Muscle layer of colon (tissue), 2 donors: ENCODE data around the gene FOXP4.

Experiments
- H3K27ac ChIP-seq: one replicate; pipeline ENCODE4 v1.7.0; 2013; ENCODE audit warnings: low read depth, mild to moderate bottlenecking, low read length, moderate library complexity
- H3K27me3 ChIP-seq, 2 donors: one replicate each; pipeline ENCODE4 v1.7.0; 2013; ENCODE audit warnings: low read length in 2 of 2, mild to moderate bottlenecking in 2 of 2; ENCODE audit not compliant: insufficient read depth in 2 of 2, control insufficient read depth in 1 of 2
- H3K36me3 ChIP-seq: one replicate; pipeline ENCODE4 v1.7.0; 2013; ENCODE audit warnings: mild to moderate bottlenecking, low read length; ENCODE audit not compliant: insufficient read depth
- H3K4me1 ChIP-seq: one replicate; pipeline ENCODE4 v1.7.0; 2013; ENCODE audit warnings: mild to moderate bottlenecking, low read length; ENCODE audit not compliant: insufficient read depth
- H3K4me3 ChIP-seq, 2 donors: one replicate each; pipeline ENCODE4 v1.7.0; 2013; ENCODE audit warnings: low read length in 2 of 2, low read depth in 1 of 2, mild to moderate bottlenecking in 1 of 2, moderate library complexity in 1 of 2
- H3K9ac ChIP-seq: one replicate; pipeline ENCODE4 v1.7.0; 2013; ENCODE audit warnings: low read length
- H3K9me3 ChIP-seq: one replicate; pipeline ENCODE4 v1.7.0; 2013; ENCODE audit warnings: mild to moderate bottlenecking, low read length
- donor health status: abdominal sarcoma.
- donor health status: Adenocarcinoma of cecum.

The FOXP4 gene

GRCh38 chr6:41548841-41549642, 2.9 kb downstream of the FOXP4 start:
- Histone ChIP-seq H3K4me1 (peaks cover 47% of the 10 kb centered on the region), H3K27me3 (no peaks in the 10 kb centered on the region), H3K27ac (peak overlapping the region; percentile 70), H3K9me3 (no peaks in the 10 kb centered on the region), H3K36me3 (no peaks in the 10 kb centered on the region), H3K4me3 (peak overlapping the region; percentile 76 to 80), H3K9ac (peak overlapping the region; percentile 57)

GRCh38 chr6:41549673-41550072, 3.5 kb downstream of the FOXP4 start:
- Histone ChIP-seq H3K9me3 (no peaks in the 10 kb centered on the region), H3K4me3 (no peak overlapping the region), H3K9ac (no peak overlapping the region), H3K4me1 (peaks cover 47% of the 10 kb centered on the region), H3K27ac (no peak overlapping the region), H3K27me3 (no peaks in the 10 kb centered on the region), H3K36me3 (no peaks in the 10 kb centered on the region)

DNA sequence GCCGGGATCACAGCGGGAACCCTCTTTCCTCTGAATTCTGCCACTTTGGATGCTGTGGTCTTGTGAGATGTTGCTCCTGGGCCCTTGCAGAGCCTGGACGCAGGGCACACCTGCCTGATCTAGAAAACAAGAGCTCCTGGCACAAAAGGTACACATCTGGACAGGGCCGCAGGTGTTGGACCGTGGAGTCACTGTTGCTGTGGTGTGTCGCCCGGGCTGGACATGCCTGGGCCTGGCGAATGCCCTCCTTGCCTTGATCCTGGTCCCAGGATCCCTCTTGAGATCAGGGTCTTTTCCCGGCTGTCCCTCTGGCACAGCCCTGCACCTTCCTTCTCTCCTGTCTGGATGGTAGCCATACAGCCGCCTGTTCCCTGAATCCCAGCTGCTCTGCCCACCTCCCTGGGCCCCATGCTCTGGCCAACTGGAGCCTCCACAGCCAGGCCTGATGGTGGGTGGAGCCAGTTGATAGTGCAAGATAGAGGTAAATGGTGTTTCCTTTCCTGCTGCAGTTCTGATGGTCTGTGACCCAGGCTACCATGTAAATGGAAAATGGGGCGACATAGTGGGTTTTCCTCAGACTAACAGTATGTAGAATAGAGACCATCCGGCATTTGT, 5.0 kb downstream of the FOXP4 start:
- Histone ChIP-seq H3K27ac (no peak overlapping the region), H3K9me3 (no peaks in the 10 kb centered on the region), H3K9ac (no peak overlapping the region), H3K4me3 (no peak overlapping the region), H3K4me1 (peaks cover 37% of the 10 kb centered on the region), H3K36me3 (no peaks in the 10 kb centered on the region), H3K27me3 (no peaks in the 10 kb centered on the region)

DNA sequence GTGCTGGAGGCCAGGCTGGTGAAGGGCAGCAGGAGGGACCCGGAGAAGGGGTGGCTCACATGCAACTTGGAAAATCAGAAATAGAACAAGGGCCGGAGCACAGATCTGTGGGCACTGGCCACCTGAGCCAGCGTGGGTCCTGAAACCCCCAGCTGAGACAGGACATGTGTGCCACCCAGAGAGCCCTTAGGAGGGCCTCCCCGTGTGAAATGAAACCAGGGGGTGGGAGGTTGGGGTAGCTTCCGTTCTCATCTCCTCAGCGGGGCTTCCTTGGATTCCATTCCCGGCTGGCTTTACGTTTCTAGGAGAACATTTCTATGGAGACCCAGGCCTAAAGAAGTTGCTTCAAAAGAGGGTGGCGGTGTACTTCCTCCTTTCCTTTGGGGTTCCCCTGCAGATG, 5.7 kb downstream of the FOXP4 start:
- Histone ChIP-seq H3K27me3 (no peaks in the 10 kb centered on the region), H3K4me1 (peaks cover 37% of the 10 kb centered on the region), H3K36me3 (no peaks in the 10 kb centered on the region), H3K27ac (no peak overlapping the region), H3K4me3 (no peak overlapping the region), H3K9ac (no peak overlapping the region), H3K9me3 (no peaks in the 10 kb centered on the region)

DNA sequence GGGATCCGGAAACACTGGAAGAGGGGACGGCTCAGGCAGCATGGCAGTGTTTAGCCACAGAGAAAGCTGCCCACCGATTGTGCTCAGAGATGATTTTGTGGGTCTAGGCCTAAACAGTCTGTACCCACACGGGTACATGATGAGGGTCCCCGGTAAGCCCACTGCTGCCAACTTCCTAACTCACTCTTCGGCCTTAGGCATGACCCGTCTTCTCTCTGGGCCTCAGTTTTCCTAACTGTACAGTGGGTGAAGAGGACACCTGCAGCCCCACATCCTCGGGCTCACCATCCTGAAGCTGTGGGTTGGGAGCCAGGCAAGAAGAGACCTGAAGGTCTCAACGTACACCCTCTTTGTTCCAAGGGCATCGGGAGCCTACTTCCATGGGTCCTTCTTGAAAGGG, 6.5 kb downstream of the FOXP4 start:
- no peak overlapping the region for H3K27ac ChIP-seq
- H3K27me3 ChIP-seq = no peaks in the 10 kb centered on the region
- H3K9me3 ChIP-seq = no peaks in the 10 kb centered on the region
- peaks cover 37% of the 10 kb centered on the region for H3K4me1 ChIP-seq
- no peak overlapping the region for H3K4me3 ChIP-seq
- no peaks in the 10 kb centered on the region for H3K36me3 ChIP-seq
- H3K9ac ChIP-seq = no peak overlapping the region

- Histone ChIP-seq H3K9ac (no peak overlapping the region), H3K4me1 (peaks cover 32% of the 10 kb centered on the region), H3K9me3 (no peaks in the 10 kb centered on the region), H3K4me3 (no peak overlapping the region), H3K27me3 (no peaks in the 10 kb centered on the region), H3K27ac (no peak overlapping the region), H3K36me3 (no peaks in the 10 kb centered on the region)
Observed at GRCh38 chr6:41553405-41553999, 7.3 kb downstream of the FOXP4 start.

DNA sequence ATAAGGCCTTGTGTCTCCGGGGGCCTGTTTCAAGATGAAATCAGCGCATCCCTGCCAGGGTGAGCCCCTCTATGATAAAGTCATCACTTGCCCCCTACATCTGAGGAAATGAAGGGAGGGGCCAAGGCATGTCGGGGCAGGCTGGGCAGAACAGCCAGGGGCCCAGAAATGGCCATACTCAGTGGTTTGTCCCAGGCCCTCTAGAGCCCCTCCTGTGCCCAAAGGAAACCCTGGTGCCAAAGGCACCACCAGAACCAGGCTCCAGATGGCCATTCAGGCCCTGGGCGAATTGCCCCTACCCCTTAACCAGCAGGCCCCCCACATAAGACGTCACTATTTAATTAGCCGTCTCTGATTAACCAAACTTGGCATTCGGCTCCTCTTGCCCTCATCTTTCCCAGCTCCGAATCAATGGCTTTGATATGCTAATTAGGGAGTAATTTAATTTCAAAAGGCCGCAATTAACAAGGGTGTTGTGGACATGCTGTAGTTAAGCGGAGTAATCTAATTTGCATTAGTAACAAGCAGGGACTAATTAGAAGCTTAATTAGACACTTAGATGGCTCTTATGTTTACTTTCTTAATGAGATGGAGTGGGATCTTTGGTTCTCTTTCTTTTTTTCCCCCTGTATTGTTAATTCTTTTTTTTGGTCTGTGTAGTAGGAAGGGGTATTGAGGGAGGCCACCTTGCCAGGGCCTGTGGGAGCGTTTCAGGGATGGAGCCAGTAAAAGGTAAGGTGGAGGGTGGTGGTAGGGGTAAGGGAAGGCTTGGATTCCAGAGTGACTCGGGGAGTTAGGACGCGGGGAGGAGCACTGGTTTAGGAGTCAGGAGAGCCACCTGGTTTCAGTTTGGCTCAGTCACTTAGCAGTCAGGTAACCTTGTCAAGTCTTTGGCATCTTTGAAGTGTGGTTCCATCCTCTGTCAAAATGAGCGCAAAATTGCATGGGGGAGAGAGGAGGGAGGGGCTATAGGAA, 9.4 kb downstream of the FOXP4 start:
- Histone ChIP-seq H3K27ac (no peak overlapping the region), H3K36me3 (no peaks in the 10 kb centered on the region), H3K27me3 (no peaks in the 10 kb centered on the region), H3K9ac (no peak overlapping the region), H3K4me3 (no peak overlapping the region), H3K4me1 (peaks cover 21% of the 10 kb centered on the region), H3K9me3 (no peaks in the 10 kb centered on the region)

DNA sequence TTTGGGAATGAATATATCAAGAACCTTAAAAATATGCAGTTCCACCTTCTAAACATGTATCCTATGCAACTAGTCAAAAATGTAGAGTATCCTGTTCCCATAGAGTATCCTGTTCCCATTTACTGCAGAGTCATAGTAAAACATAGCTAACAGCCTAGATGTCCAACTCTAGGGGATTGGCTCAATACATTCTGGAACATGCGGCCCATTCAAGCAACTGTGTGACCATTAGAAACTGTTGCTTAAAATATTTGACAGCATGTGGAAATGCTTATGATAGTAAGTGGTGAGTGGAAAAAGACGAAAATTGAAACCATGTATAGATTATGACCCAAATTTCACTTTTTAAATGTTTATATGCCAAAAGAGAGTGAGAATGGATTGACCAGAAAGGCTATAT, 11.2 kb downstream of the FOXP4 start:
- no peaks in the 10 kb centered on the region for H3K9me3 ChIP-seq
- H3K27ac ChIP-seq = no peak overlapping the region
- H3K4me1 ChIP-seq = peaks cover 30% of the 10 kb centered on the region
- H3K4me3 ChIP-seq = no peak overlapping the region
- H3K27me3 ChIP-seq = no peaks in the 10 kb centered on the region
- no peaks in the 10 kb centered on the region for H3K36me3 ChIP-seq
- H3K9ac ChIP-seq = no peak overlapping the region

GRCh38 chr6:41558033-41558807, 12.0 kb downstream of the FOXP4 start:
- H3K36me3 ChIP-seq = no peaks in the 10 kb centered on the region
- no peak overlapping the region for H3K27ac ChIP-seq
- H3K27me3 ChIP-seq = no peaks in the 10 kb centered on the region
- peaks cover 38% of the 10 kb centered on the region for H3K4me1 ChIP-seq
- no peak overlapping the region for H3K9ac ChIP-seq
- no peak overlapping the region for H3K4me3 ChIP-seq
- no peaks in the 10 kb centered on the region for H3K9me3 ChIP-seq

- Histone ChIP-seq H3K27ac (peak overlapping the region; percentile 61), H3K36me3 (no peaks in the 10 kb centered on the region), H3K9ac (no peak overlapping the region), H3K4me3 (peak overlapping the region in 1 of 2 donors; percentile 64), H3K27me3 (no peaks in the 10 kb centered on the region), H3K4me1 (peaks cover 33% of the 10 kb centered on the region), H3K9me3 (no peaks in the 10 kb centered on the region)
Observed at GRCh38 chr6:41559655-41560427, 13.7 kb downstream of the FOXP4 start.
